K562 (cell line): ENCODE results near the gene RRAS. TPM values are rescaled to one million over a fixed set of nuclear protein-coding genes. Genes with fewer than 3 reads are reported as not detected.
A peak's percentile ranks its signal among the peaks of the same experiment; 100 is the strongest.

Experiments
- ARID1B ChIP-seq: fragments of 450-650 bp; IDR thresholded peaks from 2 replicates; pipeline ENCODE4 v1.6.1; 2016; ENCODE audit warnings: antibody characterized with exemption, mild to moderate bottlenecking, inconsistent platforms
- ARID3A ChIP-seq: IDR thresholded peaks from 2 replicates; pipeline ENCODE4 v1.6.1; 2012; ENCODE audit warnings: low read depth, low read length, improper control_type of control experiment, borderline replicate concordance
- ARID3B ChIP-seq: fragments of 250-450 bp; sonication (Bioruptor Pico); IDR thresholded peaks from 2 replicates; pipeline ENCODE4 v1.4.0; 2020; ENCODE audit warnings: borderline replicate concordance
- ATF1 ChIP-seq, 2 experiments: fragments of 450-650 bp in 1 of 2; IDR thresholded peaks; 2 replicates each; pipeline ENCODE4 v1.6.1; 2016; ENCODE audit warnings: missing compliant biosample characterization in 1 of 2, missing genetic modification characterization in 1 of 2
- CBX3 ChIP-seq, 2 experiments: IDR thresholded peaks; 1 replicate in 1 of 2; 2 replicates in 1 of 2; pipeline ENCODE4 v1.6.1; 2012; ENCODE audit warnings: inconsistent platforms in 2 of 2, low read length in 2 of 2, borderline replicate concordance in 1 of 2, control low read depth in 1 of 2
- CC2D1A ChIP-seq: fragments of 450-650 bp; IDR thresholded peaks from 2 replicates; pipeline ENCODE4 v1.6.1; 2017; ENCODE audit warnings: mild to moderate bottlenecking
- CXXC5 ChIP-seq: fragments of 250-450 bp; sonication (Bioruptor Pico); IDR thresholded peaks from 2 replicates; pipeline ENCODE4 v1.8.0; 2022; ENCODE audit warnings: inconsistent platforms, mild to moderate bottlenecking, moderate library complexity
- DMBX1 ChIP-seq: fragments of 250-450 bp; sonication (Bioruptor Pico); IDR thresholded peaks from 2 replicates; pipeline ENCODE4 v1.8.0; 2022; ENCODE audit warnings: inconsistent platforms, mild to moderate bottlenecking, moderate library complexity, borderline replicate concordance
- GABPB2 ChIP-seq: fragments of 250-450 bp; sonication (Bioruptor Pico); conservative IDR thresholded peaks from 2 replicates; pipeline ENCODE4 v1.5.1; 2021; ENCODE audit warnings: mild to moderate bottlenecking
- HDAC2 ChIP-seq: fragments of 450-650 bp; IDR thresholded peaks from 2 replicates; pipeline ENCODE4 v1.6.1; 2016; ENCODE audit warnings: mild to moderate bottlenecking
- KLF16 ChIP-seq: IDR thresholded peaks from 2 replicates; pipeline ENCODE4 v1.6.1; 2016; ENCODE audit warnings: antibody characterized with exemption
- L3MBTL2 ChIP-seq: fragments of 450-650 bp; IDR thresholded peaks from 2 replicates; pipeline ENCODE4 v1.6.1; 2016; ENCODE audit warnings: mild to moderate bottlenecking, moderate library complexity
- LCOR ChIP-seq: sonication (generic); formaldehyde crosslinking; IDR thresholded peaks from 2 replicates; pipeline ENCODE4 v1.8.0; 2022; ENCODE audit warnings: mild to moderate bottlenecking, missing genetic modification reagents
- PKNOX1 ChIP-seq: fragments of 450-650 bp; IDR thresholded peaks from 2 replicates; pipeline ENCODE4 v1.6.1; 2016
- TARDBP ChIP-seq: fragments of 450-650 bp; IDR thresholded peaks from 2 replicates; pipeline ENCODE4 v1.6.1; 2016
- TBL1XR1 ChIP-seq, 2 experiments: IDR thresholded peaks; 2 replicates each; pipeline ENCODE4 v1.6.1; 2012; ENCODE audit warnings: improper control_type of control experiment in 2 of 2, low read length in 2 of 2, mild to moderate bottlenecking in 1 of 2
- ZBTB43 ChIP-seq: sonication (generic); formaldehyde crosslinking; IDR thresholded peaks from 2 replicates; pipeline ENCODE4 v1.8.0; 2023; ENCODE audit warnings: mild to moderate bottlenecking, missing genetic modification reagents
- ZFP30 ChIP-seq: fragments of 250-450 bp; sonication (Bioruptor Pico); IDR thresholded peaks from 2 replicates; pipeline ENCODE4 v1.8.0; 2022; ENCODE audit warnings: moderate library complexity, mild to moderate bottlenecking, inconsistent platforms, borderline replicate concordance
- ZFP36 ChIP-seq: fragments of 150-350 bp; IDR thresholded peaks from 2 replicates; pipeline ENCODE4 v1.6.1; 2018; ENCODE audit warnings: low read length, low read depth; ENCODE audit not compliant: partially characterized antibody
- ZNF217 ChIP-seq: sonication (generic); formaldehyde crosslinking; IDR thresholded peaks from 2 replicates; pipeline ENCODE4 v1.8.0; 2022; ENCODE audit warnings: mild to moderate bottlenecking, missing genetic modification reagents
- ZNF282 ChIP-seq: sonication (generic); formaldehyde crosslinking; IDR thresholded peaks from 2 replicates; pipeline ENCODE4 v1.8.1; 2023; ENCODE audit warnings: missing genetic modification reagents
- ZNF699 ChIP-seq: fragments of 250-450 bp; sonication (Bioruptor Pico); IDR thresholded peaks from 2 replicates; pipeline ENCODE4 v1.8.0; 2021; ENCODE audit warnings: mild to moderate bottlenecking, moderate library complexity; ENCODE audit not compliant: insufficient replicate concordance
- ZNF77 ChIP-seq: fragments of 250-450 bp; sonication (Bioruptor Pico); IDR thresholded peaks from 2 replicates; pipeline ENCODE4 v1.5.0; 2020
- polyA plus RNA-seq, 8 experiments: library from polyadenylated mRNA; depleted of rRNA in 4 of 8; stranded (reverse) in 5 of 8; unstranded in 3 of 8; fragments of >200 nt; fragmentation: Nextera tagmentation in 2 of 8; fragmentation: Illumina TruSeq in 1 of 8; extraction: Ambion mirVana in 2 of 8; extraction: Trizol in 1 of 8; gene quantifications; 2 replicates each; pipeline versions ENCODE4 v1.2.1 to v1.2.3, GENCODE V29; 2011 to 2014; ENCODE audit warnings: inconsistent platforms in 1 of 8, missing spikeins in 1 of 8
- total RNA-seq, 7 experiments: library from RNA; depleted of rRNA in 6 of 7; stranded (reverse); fragments of >200 nt in 6 of 7; fragmentation: Illumina TruSeq in 2 of 7; extraction: Trizol in 2 of 7; gene quantifications; 2 replicates each; pipeline versions ENCODE4 v1.2.1 to v1.2.3, GENCODE V29; 2011 to 2021; ENCODE audit warnings: low replicate concordance in 1 of 7

RRAS gene
- total and polyA plus RNA-seq, 9 of the 15 experiments (the other 6 are each of a cell fraction or from before 2014, with no cell fraction given): 0.70 to 17.3 (median 8.2) TPM

- TF ChIP-seq ARID3B (CRISPR knock-in tag) (no peak), CBX3 (IDR thresholded peaks at IDR 0.05; ENCODE audit: borderline replicate concordance in 1 of 2, low read length in 2 of 2) (no peak), L3MBTL2 (peak; percentile 14; the same call in 1 of the 2 replicates), TARDBP (peak; percentile 49; the same call in 1 of the 2 replicates), ZFP30 (CRISPR knock-in tag) (no peak), ARID1B (peak; percentile 66; the same call in 1 of the 2 replicates), CXXC5 (CRISPR knock-in tag) (peak; percentile 82), ZNF217 (CRISPR knock-in tag) (no peak), ARID3A (0 out of 2 replicates have a peak, but pooled peaks have one; percentile 25), ZNF77 (CRISPR knock-in tag) (no peak), TBL1XR1 (IDR thresholded peaks at IDR 0.05; ENCODE audit: low read length in 2 of 2) (peak in 1 of 2 experiments; percentile 64; a peak in 1 of 4 replicates), DMBX1 (CRISPR knock-in tag) (no peak), ZNF699 (CRISPR knock-in tag) (no peak), ZFP36 (no peak), ZNF282 (CRISPR knock-in tag) (no peak), GABPB2 (CRISPR knock-in tag) (no peak), PKNOX1 (peak; percentile 69), KLF16 (no peak), CC2D1A (no peak), LCOR (CRISPR knock-in tag) (peak; percentile 78; the same call in 1 of the 2 replicates), ZBTB43 (CRISPR knock-in tag) (no peak), HDAC2 (peak; percentile 88), ATF1 (CRISPR knock-in tag; IDR thresholded peaks at IDR 0.05) (no peak), ATF1 (tag; IDR thresholded peaks at IDR 0.05) (peak; percentile 80)
Observed at GRCh38 chr19:49640113-49640898, at the start of gene RRAS (continued).
